Uterus (tissue), 4 donors: Measurements from ENCODE around the gene EXOC4. TPM values are rescaled to one million over a fixed set of nuclear protein-coding genes. Genes with fewer than 3 reads are reported as not detected.
A peak's percentile ranks its signal among the peaks of the same experiment; 100 is the strongest.

Experiments
- DNase-seq, 2 donors: peaks; one replicate each; pipeline ENCODE4 v3.0.0-alpha.2; 2019 to 2020
- H3K27ac ChIP-seq, 2 donors: fragments of 200-600 bp; sonication (generic); 1 replicate in 1 of 2; 2 replicates in 1 of 2; pipeline ENCODE4 v1.5.1; 2016 to 2018
- H3K27me3 ChIP-seq, 2 donors: fragments of 200-600 bp; sonication (generic); one replicate each; pipeline ENCODE4 v1.5.1; 2018 to 2019; ENCODE audit warnings: control low read depth in 1 of 2
- H3K36me3 ChIP-seq, 2 donors: fragments of 200-600 bp; sonication (generic); one replicate each; pipeline ENCODE4 v1.5.1; 2019; ENCODE audit warnings: control low read depth in 1 of 2
- H3K4me1 ChIP-seq, 2 donors: fragments of 200-600 bp; sonication (generic); one replicate each; pipeline ENCODE4 v1.5.1; 2018 to 2019; ENCODE audit warnings: control low read depth in 1 of 2
- H3K4me3 ChIP-seq, 2 donors: fragments of 200-600 bp; sonication (generic); 1 replicate in 1 of 2; 2 replicates in 1 of 2; pipeline ENCODE4 v1.5.1; 2018 to 2019; ENCODE audit warnings: mild to moderate bottlenecking in 1 of 2
- H3K9me3 ChIP-seq, 2 donors: fragments of 200-600 bp; sonication (generic); one replicate each; pipeline ENCODE4 v1.5.1; 2019; ENCODE audit warnings: control low read depth in 1 of 2
- POLR2A ChIP-seq, 2 donors: fragments of 450-650 bp; IDR thresholded peaks; one replicate each; pipeline ENCODE4 v1.6.1; 2016; ENCODE audit warnings: antibody characterized with exemption in 2 of 2, mild to moderate bottlenecking in 1 of 2, moderate library complexity in 1 of 2
- intact Hi-C: fragments of 100-400 bp; cut with DNase I; formaldehyde crosslinking; loops from one replicate; pipeline ENCODE4 v1.15.1; 2023; ENCODE audit warnings: low total_unique reads
- total RNA-seq, 4 donors: library from RNA; depleted of rRNA in 3 of 4; stranded (reverse); fragments of >200 nt in 3 of 4; gene quantifications; one replicate each; pipeline versions ENCODE4 v1.1.0 to v1.2.4, GENCODE V29; 2014 to 2023
- TF ChIP-seq, protein P1 (sequence below), 4 experiments: fragments of 200-600 bp in 2 of 4; fragments of 450-650 bp in 2 of 4; sonication (generic) in 2 of 4; IDR thresholded peaks; one replicate each; pipeline ENCODE4 v1.5.1; 2016 to 2019; ENCODE audit warnings: antibody characterized with exemption in 4 of 4, mild to moderate bottlenecking in 2 of 4, moderate library complexity in 1 of 4
- donor health status: DM: yes; HTN: yes; CAD: no.

Gene EXOC4
- total RNA-seq, 4 donors from 2014 or later: 27.2 to 126 (median 65.4) TPM

DNA sequence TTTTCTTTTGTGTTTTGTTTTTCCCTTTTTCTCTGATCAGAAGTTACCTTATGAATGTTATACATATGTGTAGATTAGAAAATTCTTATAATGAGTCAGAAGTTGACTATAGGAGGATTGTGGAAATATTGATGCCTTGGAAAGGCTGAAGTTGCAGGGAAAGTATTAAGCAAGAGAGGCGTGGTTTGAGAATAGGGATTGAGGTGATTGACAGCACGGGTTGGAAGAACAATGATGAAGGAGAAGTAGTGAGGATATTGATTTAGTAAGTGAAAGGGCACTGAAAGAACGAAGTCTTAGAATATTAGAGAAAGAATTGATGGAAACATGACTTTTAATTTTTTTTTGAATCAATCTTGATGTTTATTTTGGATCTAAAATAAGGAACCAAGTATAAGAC is 176.0 kb downstream of the EXOC4 start:
- no peak overlapping the region for H3K27ac ChIP-seq
- no peaks in the 10 kb centered on the region for H3K4me1 ChIP-seq
- TF ChIP-seq, protein P1, sequence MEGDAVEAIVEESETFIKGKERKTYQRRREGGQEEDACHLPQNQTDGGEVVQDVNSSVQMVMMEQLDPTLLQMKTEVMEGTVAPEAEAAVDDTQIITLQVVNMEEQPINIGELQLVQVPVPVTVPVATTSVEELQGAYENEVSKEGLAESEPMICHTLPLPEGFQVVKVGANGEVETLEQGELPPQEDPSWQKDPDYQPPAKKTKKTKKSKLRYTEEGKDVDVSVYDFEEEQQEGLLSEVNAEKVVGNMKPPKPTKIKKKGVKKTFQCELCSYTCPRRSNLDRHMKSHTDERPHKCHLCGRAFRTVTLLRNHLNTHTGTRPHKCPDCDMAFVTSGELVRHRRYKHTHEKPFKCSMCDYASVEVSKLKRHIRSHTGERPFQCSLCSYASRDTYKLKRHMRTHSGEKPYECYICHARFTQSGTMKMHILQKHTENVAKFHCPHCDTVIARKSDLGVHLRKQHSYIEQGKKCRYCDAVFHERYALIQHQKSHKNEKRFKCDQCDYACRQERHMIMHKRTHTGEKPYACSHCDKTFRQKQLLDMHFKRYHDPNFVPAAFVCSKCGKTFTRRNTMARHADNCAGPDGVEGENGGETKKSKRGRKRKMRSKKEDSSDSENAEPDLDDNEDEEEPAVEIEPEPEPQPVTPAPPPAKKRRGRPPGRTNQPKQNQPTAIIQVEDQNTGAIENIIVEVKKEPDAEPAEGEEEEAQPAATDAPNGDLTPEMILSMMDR (IDR thresholded peaks at IDR 0.05): no peak
- no peak for TF ChIP-seq POLR2A (IDR thresholded peaks at IDR 0.05)
- H3K36me3 ChIP-seq: no peaks in the 10 kb centered on the region
- intact Hi-C loops: no loop called here
- DNase-seq: no peak
- no peaks in the 10 kb centered on the region for H3K9me3 ChIP-seq
- H3K4me3 ChIP-seq: no peak overlapping the region
- no peaks in the 10 kb centered on the region for H3K27me3 ChIP-seq

DNA sequence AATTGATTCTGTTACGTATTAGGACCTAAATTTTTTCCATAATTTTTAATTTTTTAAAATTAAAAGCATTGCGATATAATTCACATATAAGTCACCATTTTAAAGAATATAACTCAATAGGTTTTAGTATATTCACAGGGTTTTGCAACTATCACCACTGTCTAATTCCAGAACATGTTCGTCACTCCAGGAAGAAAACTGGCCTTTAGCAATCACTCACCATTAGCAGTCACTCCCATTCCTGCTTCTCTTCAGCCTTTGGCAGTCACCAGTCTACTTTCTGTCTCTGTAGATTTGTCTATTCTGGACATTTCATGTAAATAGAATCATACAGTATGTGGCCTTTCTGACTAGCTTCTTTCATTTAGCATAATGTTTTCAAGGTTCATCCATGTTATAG is 176.5 kb downstream of the EXOC4 start:
- intact Hi-C loops: no loop called here
- DNase-seq: no peak
- H3K27me3 ChIP-seq: no peaks in the 10 kb centered on the region
- no peak overlapping the region for H3K27ac ChIP-seq
- no peaks in the 10 kb centered on the region for H3K4me1 ChIP-seq
- H3K4me3 ChIP-seq: no peak overlapping the region
- TF ChIP-seq, protein P1 (IDR thresholded peaks at IDR 0.05): no peak
- no peak for TF ChIP-seq POLR2A (IDR thresholded peaks at IDR 0.05)
- no peaks in the 10 kb centered on the region for H3K9me3 ChIP-seq
- no peaks in the 10 kb centered on the region for H3K36me3 ChIP-seq

DNA sequence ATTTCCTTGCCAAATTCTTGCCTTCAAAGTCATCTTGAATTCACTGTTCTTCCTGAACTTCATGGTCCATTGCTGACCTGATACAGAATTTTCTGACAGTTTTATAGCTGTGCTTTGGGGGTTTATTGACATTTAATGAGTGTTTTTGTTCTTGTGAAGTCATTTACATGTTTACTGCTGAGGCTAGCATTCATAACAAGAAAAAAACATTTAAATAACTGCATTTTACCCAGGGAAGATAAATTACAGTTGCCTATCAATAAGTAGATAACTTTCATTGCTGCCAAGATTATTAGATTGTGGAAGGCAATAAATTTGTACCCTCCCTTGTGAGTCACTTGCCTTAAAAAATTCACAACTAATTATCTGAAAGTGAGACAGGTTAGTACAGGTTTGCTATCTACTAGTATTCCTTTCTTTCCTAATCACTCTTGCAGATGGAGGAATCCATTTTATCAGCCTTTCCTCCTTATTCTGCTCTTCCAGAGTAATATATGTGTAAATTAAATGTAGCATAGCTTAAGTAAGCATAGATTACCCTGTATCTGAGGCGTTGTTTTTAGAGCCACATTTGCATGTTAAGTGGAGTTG is 178.4 kb downstream of the EXOC4 start:
- no peak overlapping the region for H3K4me3 ChIP-seq
- H3K4me1 ChIP-seq: no peaks in the 10 kb centered on the region
- intact Hi-C loops: no loop called here
- DNase-seq: no peak
- H3K36me3 ChIP-seq: no peaks in the 10 kb centered on the region
- no peak overlapping the region for H3K27ac ChIP-seq
- no peaks in the 10 kb centered on the region for H3K27me3 ChIP-seq
- TF ChIP-seq POLR2A (IDR thresholded peaks at IDR 0.05): no peak
- TF ChIP-seq, protein P1 (IDR thresholded peaks at IDR 0.05): no peak
- no peaks in the 10 kb centered on the region for H3K9me3 ChIP-seq

DNA sequence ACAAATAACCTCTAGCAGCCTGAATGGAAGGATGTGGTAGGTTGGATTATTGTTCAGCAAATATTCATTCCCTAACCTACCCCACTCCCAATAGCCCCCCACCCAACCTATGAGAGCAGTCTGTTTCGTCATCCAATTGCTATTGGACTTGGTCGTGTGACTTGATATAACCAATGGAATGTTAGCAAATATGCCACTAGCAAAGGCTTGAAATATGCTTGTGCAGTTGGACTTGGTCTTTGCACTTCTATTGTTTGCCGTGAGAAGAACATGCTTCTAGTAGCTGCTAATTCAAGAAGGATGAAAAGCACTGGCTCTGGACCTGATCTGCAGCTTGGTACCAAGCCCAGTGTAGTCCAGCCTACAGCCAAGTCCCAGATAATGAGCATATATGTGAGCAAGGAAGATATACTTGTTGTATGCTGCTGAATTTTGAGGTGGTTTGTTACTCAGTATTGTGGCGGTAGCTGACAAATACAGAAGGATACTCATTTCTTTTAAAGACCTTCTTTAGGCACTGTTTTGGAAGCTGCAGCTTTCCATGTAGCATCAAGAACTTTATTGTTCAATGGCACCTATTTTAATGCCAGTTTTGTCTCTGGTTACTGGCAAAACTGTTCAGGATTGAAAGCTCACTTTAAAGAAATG is 180.4 kb downstream of the EXOC4 start:
- Histone ChIP-seq H3K9me3 (no peaks in the 10 kb centered on the region), H3K4me1 (no peaks in the 10 kb centered on the region), H3K27ac (no peak overlapping the region), H3K27me3 (no peaks in the 10 kb centered on the region), H3K4me3 (no peak overlapping the region), H3K36me3 (no peaks in the 10 kb centered on the region)
- intact Hi-C loops: no loop called here
- TF ChIP-seq, protein P1 (IDR thresholded peaks at IDR 0.05): no peak
- TF ChIP-seq POLR2A (IDR thresholded peaks at IDR 0.05): no peak
- no peak for DNase-seq

DNA sequence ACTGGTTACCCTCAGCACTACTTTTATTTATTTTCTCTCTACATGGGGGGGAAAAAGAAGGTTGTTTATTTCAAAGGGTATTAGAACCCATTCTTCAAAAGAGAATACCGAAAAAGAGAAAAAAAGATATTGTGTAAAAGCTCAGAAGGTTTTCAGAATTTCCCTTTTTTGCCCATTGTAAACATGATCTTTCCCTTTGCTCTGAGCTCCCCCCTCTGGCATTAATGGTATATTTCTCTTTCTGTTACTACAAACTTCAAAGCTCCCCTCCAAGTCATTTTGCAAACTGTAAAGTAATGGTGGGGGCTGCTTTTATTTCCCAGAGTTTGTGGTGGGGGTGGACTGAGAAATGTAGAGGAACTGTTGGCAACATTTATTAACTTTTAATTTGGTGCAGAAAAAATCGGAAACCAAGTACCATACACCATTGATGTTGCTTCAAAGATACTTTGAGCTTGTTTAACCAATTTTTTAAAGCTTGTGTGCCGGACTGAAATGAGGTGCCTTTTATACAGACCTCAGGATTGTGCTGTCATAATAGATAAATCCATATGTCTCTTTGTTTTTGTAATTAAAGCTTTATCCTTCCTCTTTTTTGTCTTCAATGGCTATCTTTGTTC is 181.5 kb downstream of the EXOC4 start:
- Histone ChIP-seq H3K27me3 (no peaks in the 10 kb centered on the region), H3K36me3 (no peaks in the 10 kb centered on the region), H3K9me3 (no peaks in the 10 kb centered on the region), H3K4me1 (no peaks in the 10 kb centered on the region), H3K4me3 (no peak overlapping the region), H3K27ac (no peak overlapping the region)
- DNase-seq: no peak
- intact Hi-C loops: no loop called here
- no peak for TF ChIP-seq POLR2A (IDR thresholded peaks at IDR 0.05)
- TF ChIP-seq, protein P1 (IDR thresholded peaks at IDR 0.05): peak; percentile 28 to 38 (median 32)
